Measurements from ENCODE around the gene FMO2.

The FMO2 gene

DNA sequence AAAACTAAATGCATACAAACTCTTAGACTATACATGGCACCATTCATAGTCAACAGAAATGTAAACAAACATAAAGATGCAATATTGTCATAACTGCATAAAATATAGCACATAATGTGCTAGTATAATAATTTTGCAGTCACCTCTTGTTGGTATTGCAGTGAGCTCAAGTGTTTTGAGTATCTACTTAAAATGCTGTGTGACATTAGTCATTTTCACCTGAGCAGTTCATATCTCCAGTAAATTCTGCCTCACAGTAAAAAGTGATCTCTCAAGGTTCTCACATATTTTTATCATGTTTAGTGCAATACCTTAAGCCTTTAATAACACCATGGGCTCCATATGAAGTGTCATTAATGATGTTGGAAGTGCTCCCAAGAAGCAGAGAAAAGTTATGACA lies 29.6 kb upstream of the FMO2 start:
- no peak overlapping the region for H2AFZ ChIP-seq (ENCODE audit: low read depth, low read length, severe bottlenecking)
- H3K9ac ChIP-seq (ENCODE audit: low read length): no peak overlapping the region
- no peak overlapping the region for H3K4me3 ChIP-seq (ENCODE audit: insufficient read depth, low read length, poor library complexity, severe bottlenecking)
- H3K9me2 ChIP-seq (replicated peaks; ENCODE audit: insufficient read depth, low read length): no peaks in the 10 kb centered on the region
- TF ChIP-seq EZH2phosphoT487 (conservative IDR thresholded peaks at IDR 0.05; ENCODE audit: low read length): no peak
- TF ChIP-seq CTCF (IDR thresholded peaks at IDR 0.05; ENCODE audit: insufficient read depth, low read length, poor library complexity, severe bottlenecking): no peak
- no peaks in the 10 kb centered on the region for H3K79me2 ChIP-seq (ENCODE audit: insufficient read depth, low read length)
- H3K27ac ChIP-seq (ENCODE audit: low read depth, low read length): no peak overlapping the region
- H4K20me1 ChIP-seq (ENCODE audit: low read depth, low read length): no peaks in the 10 kb centered on the region
- no peaks in the 10 kb centered on the region for H3K27me3 ChIP-seq (ENCODE audit: low read length)
- no peaks in the 10 kb centered on the region for H3K36me3 ChIP-seq (ENCODE audit: low read length)
- no peak overlapping the region for H3K4me2 ChIP-seq (ENCODE audit: low read depth, low read length, poor library complexity, severe bottlenecking)
- H3K9me3 ChIP-seq (ENCODE audit: insufficient read depth, low read length): no peaks in the 10 kb centered on the region
- H3F3A ChIP-seq (ENCODE audit: insufficient read depth): no peaks in the 10 kb centered on the region

- no peaks in the 10 kb centered on the region for H3K9me3 ChIP-seq (ENCODE audit: insufficient read depth, low read length)
- no peaks in the 10 kb centered on the region for H3K9me2 ChIP-seq (replicated peaks; ENCODE audit: insufficient read depth, low read length)
- H4K20me1 ChIP-seq (ENCODE audit: low read depth, low read length): no peaks in the 10 kb centered on the region
- no peak overlapping the region for H3K27ac ChIP-seq (ENCODE audit: low read depth, low read length)
- no peaks in the 10 kb centered on the region for H3F3A ChIP-seq (ENCODE audit: insufficient read depth)
- H3K27me3 ChIP-seq (ENCODE audit: low read length): no peaks in the 10 kb centered on the region
- H3K9ac ChIP-seq (ENCODE audit: low read length): no peak overlapping the region
- H2AFZ ChIP-seq (ENCODE audit: low read depth, low read length, severe bottlenecking): no peak overlapping the region
- no peak overlapping the region for H3K4me3 ChIP-seq (ENCODE audit: insufficient read depth, low read length, poor library complexity, severe bottlenecking)
- TF ChIP-seq EZH2phosphoT487 (conservative IDR thresholded peaks at IDR 0.05; ENCODE audit: low read length) (no peak), CTCF (IDR thresholded peaks at IDR 0.05; ENCODE audit: insufficient read depth, low read length, poor library complexity, severe bottlenecking) (no peak)
- no peak overlapping the region for H3K4me2 ChIP-seq (ENCODE audit: low read depth, low read length, poor library complexity, severe bottlenecking)
- no peaks in the 10 kb centered on the region for H3K79me2 ChIP-seq (ENCODE audit: insufficient read depth, low read length)
- no peaks in the 10 kb centered on the region for H3K36me3 ChIP-seq (ENCODE audit: low read length)
These were observed 27.0 kb upstream of the FMO2 start for GRCh38 chr1:171158096-171158495.

- Histone ChIP-seq H3K27me3 (ENCODE audit: low read length) (no peaks in the 10 kb centered on the region), H3K9me3 (ENCODE audit: insufficient read depth, low read length) (no peaks in the 10 kb centered on the region)
- no peak for TF ChIP-seq CTCF (IDR thresholded peaks at IDR 0.05; ENCODE audit: insufficient read depth, low read length, poor library complexity, severe bottlenecking)
- TF ChIP-seq EZH2phosphoT487 (conservative IDR thresholded peaks at IDR 0.05; ENCODE audit: low read length): no peak
These were observed 26.5 kb upstream of the FMO2 start for GRCh38 chr1:171158551-171158950.

More at GRCh38 chr1:171158551-171158950, 26.5 kb upstream of the FMO2 start:
- Histone ChIP-seq H3K79me2 (ENCODE audit: insufficient read depth, low read length) (no peaks in the 10 kb centered on the region), H3K27ac (ENCODE audit: low read depth, low read length) (no peak overlapping the region), H3K9ac (ENCODE audit: low read length) (no peak overlapping the region), H3K4me2 (ENCODE audit: low read depth, low read length, poor library complexity, severe bottlenecking) (no peak overlapping the region), H2AFZ (ENCODE audit: low read depth, low read length, severe bottlenecking) (no peak overlapping the region), H3F3A (ENCODE audit: insufficient read depth) (no peaks in the 10 kb centered on the region), H3K9me2 (replicated peaks; ENCODE audit: insufficient read depth, low read length) (no peaks in the 10 kb centered on the region), H4K20me1 (ENCODE audit: low read depth, low read length) (no peaks in the 10 kb centered on the region), H3K4me3 (ENCODE audit: insufficient read depth, low read length, poor library complexity, severe bottlenecking) (no peak overlapping the region), H3K36me3 (ENCODE audit: low read length) (no peaks in the 10 kb centered on the region)

Data from SU-DHL-6 (cell line).